Middle frontal gyrus (tissue), 1 donor: ENCODE data around the gene FXYD7.

Source experiments
- DNase-seq: peaks from one replicate; pipeline ENCODE4 v3.0.0-alpha.2; 2015; ENCODE audit warnings: low spot score; ENCODE audit errors: extremely low spot score

FXYD7 gene

GRCh38 chr19:35110974-35111373, 32.1 kb upstream of the FXYD7 start:
- no peak for DNase-seq

- DNase-seq, result no peak
Measured at GRCh38 chr19:35112995-35113688, 29.9 kb upstream of the FXYD7 start.

- no peak for DNase-seq
Measured at GRCh38 chr19:35114353-35115176, 28.5 kb upstream of the FXYD7 start.

GRCh38 chr19:35115177-35115951, 27.7 kb upstream of the FXYD7 start, which contains the start of gene FXYD3:
Gene FXYD3, plus strand, starts transcription at chr19:35115823. Its CDS starts 3,554 bp downstream, at chr19:35119377.
- peak; percentile 48 for DNase-seq

- DNase-seq, result no peak
Measured at GRCh38 chr19:35116072-35116801, 26.8 kb upstream of the FXYD7 start.

GRCh38 chr19:35117116-35117515, 25.9 kb upstream of the FXYD7 start:
- DNase-seq, result no peak

- DNase-seq, result no peak
Measured at GRCh38 chr19:35117799-35118198, 25.3 kb upstream of the FXYD7 start.

GRCh38 chr19:35118268-35119020, 24.6 kb upstream of the FXYD7 start:
- DNase-seq, result no peak

- no peak for DNase-seq
Measured at GRCh38 chr19:35119091-35119490, 24.0 kb upstream of the FXYD7 start.

GRCh38 chr19:35119578-35120155, 23.4 kb upstream of the FXYD7 start:
- DNase-seq, result no peak

GRCh38 chr19:35120492-35120891, 22.6 kb upstream of the FXYD7 start:
- no peak for DNase-seq

- no peak for DNase-seq
Measured at GRCh38 chr19:35120898-35121297, 22.2 kb upstream of the FXYD7 start.

- no peak for DNase-seq
Measured at GRCh38 chr19:35122687-35123551, 20.1 kb upstream of the FXYD7 start.

GRCh38 chr19:35123573-35123972, 19.5 kb upstream of the FXYD7 start:
- DNase-seq, result no peak

- DNase-seq, result peak; percentile 91
Measured at GRCh38 chr19:35124098-35125060, 18.7 kb upstream of the FXYD7 start.

- DNase-seq, result no peak
Measured at GRCh38 chr19:35125270-35125717, 17.8 kb upstream of the FXYD7 start.

- DNase-seq, result no peak
Measured at GRCh38 chr19:35125749-35126623, 17.1 kb upstream of the FXYD7 start.
